HepG2 (cell line): ENCODE measurements around the gene TSPAN15. TPM values are rescaled to one million over a fixed set of nuclear protein-coding genes. Genes with fewer than 3 reads are reported as not detected.

Experiments used
- ATRX ChIP-seq: sonication (generic); formaldehyde crosslinking; IDR thresholded peaks from 2 replicates; pipeline ENCODE4 v1.4.0; 2020; ENCODE audit warnings: missing genetic modification reagents, borderline replicate concordance
- CCAR2 ChIP-seq: fragments of 200-400 bp; formaldehyde crosslinking; optimal IDR thresholded peaks from 2 replicates; pipeline ENCODE3; 2018; ENCODE audit warnings: low read depth, mild to moderate bottlenecking, low read length, moderate library complexity
- ERF ChIP-seq: IDR thresholded peaks from 2 replicates; pipeline ENCODE4 v1.6.1; 2018; ENCODE audit warnings: missing biosample characterization, missing genetic modification reagents
- FIP1L1 ChIP-seq: fragments of 200-400 bp; formaldehyde crosslinking; IDR thresholded peaks from 2 replicates; pipeline ENCODE4 v1.6.1; 2018; ENCODE audit warnings: low read depth, mild to moderate bottlenecking, low read length, moderate library complexity, borderline replicate concordance; ENCODE audit not compliant: insufficient read depth
- KLF9 ChIP-seq: IDR thresholded peaks from 2 replicates; pipeline ENCODE4 v1.6.1; 2016; ENCODE audit warnings: low read depth
- NFE2 ChIP-seq: sonication (generic); formaldehyde crosslinking; IDR thresholded peaks from 2 replicates; pipeline ENCODE4 v1.4.0; 2020; ENCODE audit warnings: missing genetic modification reagents
- NFKB2 ChIP-seq: sonication (generic); formaldehyde crosslinking; IDR thresholded peaks from 2 replicates; pipeline ENCODE4 v1.4.0; 2020; ENCODE audit warnings: missing genetic modification reagents, borderline replicate concordance
- RAD21 ChIP-seq: fragments of 450-650 bp; formaldehyde crosslinking; IDR thresholded peaks from 2 replicates; pipeline ENCODE4 v1.5.0; 2020; ENCODE audit warnings: mild to moderate bottlenecking
- RBAK ChIP-seq: sonication (generic); formaldehyde crosslinking; IDR thresholded peaks from 2 replicates; pipeline ENCODE4 v1.5.1; 2020; ENCODE audit warnings: mild to moderate bottlenecking, missing genetic modification reagents
- ZFP37 ChIP-seq: sonication (generic); formaldehyde crosslinking; IDR thresholded peaks from 2 replicates; pipeline ENCODE4 v1.4.0; 2020; ENCODE audit warnings: missing genetic modification reagents, borderline replicate concordance
- ZFP62 ChIP-seq: sonication (generic); formaldehyde crosslinking; IDR thresholded peaks from 2 replicates; pipeline ENCODE4 v1.4.0; 2020; ENCODE audit warnings: missing genetic modification reagents
- ZMAT3 ChIP-seq: sonication (generic); formaldehyde crosslinking; conservative IDR thresholded peaks from 2 replicates; pipeline ENCODE4 v1.7.0; 2021; ENCODE audit warnings: missing genetic modification reagents
- ZMYM2 ChIP-seq: sonication (generic); formaldehyde crosslinking; IDR thresholded peaks from 2 replicates; pipeline ENCODE4 v1.8.0; 2022; ENCODE audit warnings: mild to moderate bottlenecking, missing genetic modification reagents
- ZNF234 ChIP-seq: sonication (generic); formaldehyde crosslinking; conservative IDR thresholded peaks from 2 replicates; pipeline ENCODE4 v1.5.1; 2020; ENCODE audit warnings: mild to moderate bottlenecking, missing genetic modification reagents
- ZNF251 ChIP-seq: sonication (generic); formaldehyde crosslinking; IDR thresholded peaks from 2 replicates; pipeline ENCODE4 v1.9.0; 2021; ENCODE audit warnings: mild to moderate bottlenecking, missing genetic modification reagents
- ZNF792 ChIP-seq: IDR thresholded peaks from 2 replicates; pipeline ENCODE4 v1.6.1; 2016
- ZNF850 ChIP-seq: sonication (generic); formaldehyde crosslinking; conservative IDR thresholded peaks from 2 replicates; pipeline ENCODE4 v1.9.0; 2021; ENCODE audit warnings: mild to moderate bottlenecking, missing genetic modification reagents
- polyA plus RNA-seq, 8 experiments: library from polyadenylated mRNA; depleted of rRNA in 3 of 8; stranded (reverse) in 7 of 8; unstranded in 1 of 8; fragments of >200 nt; fragmentation: Illumina TruSeq in 4 of 8; extraction: Trizol in 4 of 8; gene quantifications; 2 replicates each; pipeline versions ENCODE4 v1.2.1 to v1.2.3, GENCODE V29; 2011 to 2016; ENCODE audit warnings: low read depth in 4 of 8, missing spikeins in 1 of 8, mixed read lengths in 1 of 8; ENCODE audit not compliant: insufficient read depth in 1 of 8
- total RNA-seq, 5 experiments: library from RNA; depleted of rRNA; stranded (reverse); fragments of >200 nt; fragmentation: Illumina TruSeq; extraction: Trizol; gene quantifications; 2 replicates each; pipeline ENCODE4 v1.2.3, GENCODE V29; 2016; ENCODE audit warnings: low read depth in 1 of 5
- TF ChIP-seq, protein P1 (sequence below): fragments of 450-650 bp; IDR thresholded peaks from 2 replicates; pipeline ENCODE4 v1.6.1; 2017; ENCODE audit warnings: mild to moderate bottlenecking
- TF ChIP-seq, protein P2 (sequence below): sonication (generic); formaldehyde crosslinking; IDR thresholded peaks from 2 replicates; pipeline ENCODE4 v1.4.0; 2020; ENCODE audit warnings: mild to moderate bottlenecking, missing genetic modification reagents
- TF ChIP-seq, protein P3 (sequence below), 2 experiments: sonication (generic) in 1 of 2; formaldehyde crosslinking in 1 of 2; IDR thresholded peaks; 2 replicates each; pipeline versions ENCODE4 v1.4.0 to v1.6.1; 2016 to 2020; ENCODE audit warnings: borderline replicate concordance in 1 of 2, low read depth in 1 of 2, mild to moderate bottlenecking in 1 of 2, missing genetic modification reagents in 1 of 2
- TF ChIP-seq, protein P4 (sequence below): sonication (generic); formaldehyde crosslinking; IDR thresholded peaks from 2 replicates; pipeline ENCODE4 v1.4.0; 2020; ENCODE audit warnings: missing genetic modification reagents, borderline replicate concordance

The TSPAN15 gene
- total and polyA plus RNA-seq, 2 of the 13 experiments (the other 11 are each of a cell fraction or from before 2014, with no cell fraction given) = 0.27 to 3.2 TPM

DNA sequence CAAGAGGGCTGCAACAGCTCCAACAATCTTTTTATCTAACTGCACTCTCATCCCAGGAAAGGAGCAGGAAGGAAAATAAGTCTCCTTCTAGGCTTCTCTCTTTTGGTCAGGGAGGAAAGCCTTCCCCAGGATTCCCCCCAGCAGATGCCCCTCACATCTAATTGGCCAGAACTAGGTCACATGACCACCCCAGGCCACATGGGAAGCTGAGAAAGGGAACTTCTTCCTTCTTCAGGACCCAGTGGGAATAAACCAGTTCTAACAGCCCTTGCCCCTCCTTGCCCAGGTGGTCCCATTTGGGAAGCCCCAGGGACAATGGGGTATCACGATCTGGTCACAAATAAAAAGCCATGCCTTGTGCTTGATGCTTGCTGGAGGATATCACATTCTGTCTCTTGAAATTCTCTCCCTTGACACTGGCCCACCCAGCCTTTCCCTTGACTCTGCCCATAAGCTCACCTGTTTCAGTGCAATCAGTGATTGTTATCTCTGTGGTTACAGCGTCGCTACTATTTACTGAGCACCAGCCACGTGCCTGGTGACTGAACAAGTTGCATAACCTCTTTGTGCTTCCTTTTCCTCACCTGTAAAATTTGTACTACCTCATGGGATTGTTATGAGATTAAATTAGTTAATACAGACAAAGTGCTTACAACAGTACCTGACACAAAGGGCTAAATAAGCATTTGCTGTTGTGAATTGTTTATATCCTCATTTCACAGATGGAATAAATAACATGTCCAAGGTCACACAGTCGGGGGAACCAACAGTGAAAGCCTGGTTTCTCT, 25.6 kb upstream of the TSPAN15 start (continued):
- TF ChIP-seq ZNF251 (CRISPR knock-in tag) = no peak
- TF ChIP-seq ZMYM2 = no peak; the same call in 1 of the 2 replicates
- TF ChIP-seq, protein P1, sequence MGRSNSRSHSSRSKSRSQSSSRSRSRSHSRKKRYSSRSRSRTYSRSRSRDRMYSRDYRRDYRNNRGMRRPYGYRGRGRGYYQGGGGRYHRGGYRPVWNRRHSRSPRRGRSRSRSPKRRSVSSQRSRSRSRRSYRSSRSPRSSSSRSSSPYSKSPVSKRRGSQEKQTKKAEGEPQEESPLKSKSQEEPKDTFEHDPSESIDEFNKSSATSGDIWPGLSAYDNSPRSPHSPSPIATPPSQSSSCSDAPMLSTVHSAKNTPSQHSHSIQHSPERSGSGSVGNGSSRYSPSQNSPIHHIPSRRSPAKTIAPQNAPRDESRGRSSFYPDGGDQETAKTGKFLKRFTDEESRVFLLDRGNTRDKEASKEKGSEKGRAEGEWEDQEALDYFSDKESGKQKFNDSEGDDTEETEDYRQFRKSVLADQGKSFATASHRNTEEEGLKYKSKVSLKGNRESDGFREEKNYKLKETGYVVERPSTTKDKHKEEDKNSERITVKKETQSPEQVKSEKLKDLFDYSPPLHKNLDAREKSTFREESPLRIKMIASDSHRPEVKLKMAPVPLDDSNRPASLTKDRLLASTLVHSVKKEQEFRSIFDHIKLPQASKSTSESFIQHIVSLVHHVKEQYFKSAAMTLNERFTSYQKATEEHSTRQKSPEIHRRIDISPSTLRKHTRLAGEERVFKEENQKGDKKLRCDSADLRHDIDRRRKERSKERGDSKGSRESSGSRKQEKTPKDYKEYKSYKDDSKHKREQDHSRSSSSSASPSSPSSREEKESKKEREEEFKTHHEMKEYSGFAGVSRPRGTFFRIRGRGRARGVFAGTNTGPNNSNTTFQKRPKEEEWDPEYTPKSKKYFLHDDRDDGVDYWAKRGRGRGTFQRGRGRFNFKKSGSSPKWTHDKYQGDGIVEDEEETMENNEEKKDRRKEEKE = no peak
- no peak for TF ChIP-seq ATRX (CRISPR knock-in tag)
- TF ChIP-seq, protein P2, sequence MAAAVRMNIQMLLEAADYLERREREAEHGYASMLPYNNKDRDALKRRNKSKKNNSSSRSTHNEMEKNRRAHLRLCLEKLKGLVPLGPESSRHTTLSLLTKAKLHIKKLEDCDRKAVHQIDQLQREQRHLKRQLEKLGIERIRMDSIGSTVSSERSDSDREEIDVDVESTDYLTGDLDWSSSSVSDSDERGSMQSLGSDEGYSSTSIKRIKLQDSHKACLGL (CRISPR knock-in tag) = no peak
- no peak for TF ChIP-seq ZNF850 (CRISPR knock-in tag)
- no peak for TF ChIP-seq RBAK (CRISPR knock-in tag)
- TF ChIP-seq RAD21 (CRISPR knock-in tag) = no peak
- peak; percentile 85; the same call in 1 of the 2 replicates for TF ChIP-seq ERF (CRISPR knock-in tag)
- no peak for TF ChIP-seq ZNF234
- no peak for TF ChIP-seq NFKB2 (CRISPR knock-in tag)
- TF ChIP-seq ZNF792 (CRISPR knock-in tag) = peak; percentile 81
- TF ChIP-seq ZFP62 (CRISPR knock-in tag) = no peak
- TF ChIP-seq NFE2 (CRISPR knock-in tag) = no peak
- no peak for TF ChIP-seq KLF9
- TF ChIP-seq, protein P3, sequence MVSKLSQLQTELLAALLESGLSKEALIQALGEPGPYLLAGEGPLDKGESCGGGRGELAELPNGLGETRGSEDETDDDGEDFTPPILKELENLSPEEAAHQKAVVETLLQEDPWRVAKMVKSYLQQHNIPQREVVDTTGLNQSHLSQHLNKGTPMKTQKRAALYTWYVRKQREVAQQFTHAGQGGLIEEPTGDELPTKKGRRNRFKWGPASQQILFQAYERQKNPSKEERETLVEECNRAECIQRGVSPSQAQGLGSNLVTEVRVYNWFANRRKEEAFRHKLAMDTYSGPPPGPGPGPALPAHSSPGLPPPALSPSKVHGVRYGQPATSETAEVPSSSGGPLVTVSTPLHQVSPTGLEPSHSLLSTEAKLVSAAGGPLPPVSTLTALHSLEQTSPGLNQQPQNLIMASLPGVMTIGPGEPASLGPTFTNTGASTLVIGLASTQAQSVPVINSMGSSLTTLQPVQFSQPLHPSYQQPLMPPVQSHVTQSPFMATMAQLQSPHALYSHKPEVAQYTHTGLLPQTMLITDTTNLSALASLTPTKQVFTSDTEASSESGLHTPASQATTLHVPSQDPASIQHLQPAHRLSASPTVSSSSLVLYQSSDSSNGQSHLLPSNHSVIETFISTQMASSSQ (IDR thresholded peaks at IDR 0.05; ENCODE audit: low read depth) = 0 out of 2 replicates have a peak, but pooled peaks have one; percentile 41
- TF ChIP-seq, protein P3 (CRISPR knock-in tag; IDR thresholded peaks at IDR 0.05; ENCODE audit: borderline replicate concordance) = no peak; the same call in 1 of the 2 replicates
- TF ChIP-seq, protein P4, sequence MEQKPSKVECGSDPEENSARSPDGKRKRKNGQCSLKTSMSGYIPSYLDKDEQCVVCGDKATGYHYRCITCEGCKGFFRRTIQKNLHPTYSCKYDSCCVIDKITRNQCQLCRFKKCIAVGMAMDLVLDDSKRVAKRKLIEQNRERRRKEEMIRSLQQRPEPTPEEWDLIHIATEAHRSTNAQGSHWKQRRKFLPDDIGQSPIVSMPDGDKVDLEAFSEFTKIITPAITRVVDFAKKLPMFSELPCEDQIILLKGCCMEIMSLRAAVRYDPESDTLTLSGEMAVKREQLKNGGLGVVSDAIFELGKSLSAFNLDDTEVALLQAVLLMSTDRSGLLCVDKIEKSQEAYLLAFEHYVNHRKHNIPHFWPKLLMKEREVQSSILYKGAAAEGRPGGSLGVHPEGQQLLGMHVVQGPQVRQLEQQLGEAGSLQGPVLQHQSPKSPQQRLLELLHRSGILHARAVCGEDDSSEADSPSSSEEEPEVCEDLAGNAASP (CRISPR knock-in tag) = peak; percentile 73; the same call in 1 of the 2 replicates
- TF ChIP-seq CCAR2 = no peak
- no peak for TF ChIP-seq ZMAT3
- TF ChIP-seq FIP1L1 = no peak
- TF ChIP-seq ZFP37 (CRISPR knock-in tag) = no peak
